G401.6 (cell line): ENCODE data around the gene CACNA2D4.

Experiments used
- FAIRE-seq: peaks from 2 replicates; lab custom pipeline; 2012; peaks lifted over from hg19 to GRCh38; lab: Jason Lieb, UNC

CACNA2D4 gene

DNA sequence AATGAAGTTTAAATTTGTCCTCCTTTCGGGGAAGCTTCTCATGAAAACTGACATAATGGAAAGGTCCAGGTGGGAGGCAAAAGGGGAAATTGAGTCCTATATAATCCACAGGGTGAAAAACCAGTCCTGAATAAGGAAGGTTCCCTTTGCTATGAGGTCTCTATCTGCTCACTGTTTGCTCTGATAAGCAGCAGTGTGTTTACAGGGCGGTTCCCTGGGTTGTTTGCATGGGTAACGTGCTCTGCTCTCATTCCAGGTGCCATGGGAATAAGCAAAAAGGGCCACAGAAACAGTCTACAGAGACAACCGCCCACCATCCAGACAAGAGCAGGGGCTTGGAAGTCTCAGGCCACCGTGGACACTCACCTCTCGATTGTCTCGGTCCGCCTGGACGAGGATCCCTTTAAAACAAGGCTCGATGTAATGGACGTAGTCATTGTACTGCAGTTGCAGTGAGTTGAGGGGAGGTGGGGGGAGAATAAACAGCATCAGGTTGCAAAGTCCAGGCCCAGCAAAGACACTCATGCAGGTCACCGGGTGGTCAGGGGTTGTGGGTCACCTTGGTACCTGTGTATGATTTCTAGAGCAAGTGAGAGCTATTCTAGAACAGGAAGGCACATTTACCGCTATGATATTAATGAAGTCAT lies 32.7 kb downstream of the CACNA2D4 start:
- FAIRE-seq: no peak

DNA sequence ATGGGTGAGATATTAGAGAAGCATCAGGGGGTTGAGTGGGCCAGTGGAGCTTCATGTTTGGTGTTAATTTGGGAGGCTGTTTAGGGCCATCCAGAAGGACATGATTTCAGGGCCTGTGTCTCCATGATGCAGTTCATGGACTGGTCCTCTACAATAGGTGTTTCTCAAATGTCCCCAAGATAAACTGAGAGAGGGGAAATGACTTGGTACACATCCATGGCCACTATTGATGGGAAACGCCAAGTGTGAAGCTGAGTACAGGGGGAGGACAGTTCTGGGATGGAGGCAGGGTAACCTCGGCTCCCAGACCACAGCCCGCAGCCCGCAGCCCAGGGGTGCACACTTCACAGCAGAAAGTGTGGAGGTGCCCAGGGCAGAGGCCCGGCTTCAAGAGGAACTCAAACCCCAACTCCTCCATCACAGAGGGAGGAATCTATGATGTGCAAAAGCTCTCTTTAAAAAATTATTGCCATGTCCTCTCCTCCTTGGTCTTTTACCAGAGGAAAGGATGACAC lies 33.3 kb downstream of the CACNA2D4 start:
- FAIRE-seq: no peak

DNA sequence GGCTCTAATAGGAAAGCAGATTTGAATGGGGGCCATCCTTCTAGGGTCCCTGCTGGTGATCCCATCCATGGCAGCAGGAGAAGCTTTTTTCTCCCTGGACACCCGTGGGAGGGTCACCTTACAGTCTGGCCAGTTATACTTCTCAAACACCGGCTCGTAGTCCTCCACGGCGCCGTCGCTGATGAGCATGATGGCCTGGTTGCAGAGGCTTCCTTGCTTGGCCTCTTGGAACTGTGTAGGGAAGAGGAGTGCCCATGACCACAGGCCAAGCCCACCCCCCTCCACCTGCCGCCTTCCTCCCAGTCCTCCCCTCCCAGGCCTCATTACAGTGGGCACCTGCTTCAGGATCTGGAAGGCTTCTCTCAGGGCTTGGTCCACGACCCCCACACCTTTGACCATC lies 33.8 kb downstream of the CACNA2D4 start:
- FAIRE-seq: no peak

DNA sequence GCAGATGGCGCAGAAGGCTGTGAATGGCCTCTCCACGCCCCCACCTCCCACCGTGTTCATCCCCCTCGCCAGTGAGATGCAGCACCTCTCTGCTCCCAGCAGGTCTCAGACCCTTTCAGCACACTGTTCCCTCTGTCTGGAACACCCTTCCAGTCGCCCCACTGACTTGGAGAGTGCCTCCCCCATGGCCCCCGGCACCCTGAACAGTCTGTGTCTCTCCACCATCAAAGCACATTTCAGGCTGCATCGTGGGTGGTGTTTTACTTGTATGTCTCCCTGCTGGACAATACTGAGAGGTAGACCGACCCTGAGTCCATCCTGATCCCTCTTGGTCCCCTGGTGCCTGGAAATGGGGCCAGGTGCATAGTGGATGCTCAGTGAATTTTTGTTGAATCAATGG lies 34.9 kb downstream of the CACNA2D4 start:
- FAIRE-seq: no peak

DNA sequence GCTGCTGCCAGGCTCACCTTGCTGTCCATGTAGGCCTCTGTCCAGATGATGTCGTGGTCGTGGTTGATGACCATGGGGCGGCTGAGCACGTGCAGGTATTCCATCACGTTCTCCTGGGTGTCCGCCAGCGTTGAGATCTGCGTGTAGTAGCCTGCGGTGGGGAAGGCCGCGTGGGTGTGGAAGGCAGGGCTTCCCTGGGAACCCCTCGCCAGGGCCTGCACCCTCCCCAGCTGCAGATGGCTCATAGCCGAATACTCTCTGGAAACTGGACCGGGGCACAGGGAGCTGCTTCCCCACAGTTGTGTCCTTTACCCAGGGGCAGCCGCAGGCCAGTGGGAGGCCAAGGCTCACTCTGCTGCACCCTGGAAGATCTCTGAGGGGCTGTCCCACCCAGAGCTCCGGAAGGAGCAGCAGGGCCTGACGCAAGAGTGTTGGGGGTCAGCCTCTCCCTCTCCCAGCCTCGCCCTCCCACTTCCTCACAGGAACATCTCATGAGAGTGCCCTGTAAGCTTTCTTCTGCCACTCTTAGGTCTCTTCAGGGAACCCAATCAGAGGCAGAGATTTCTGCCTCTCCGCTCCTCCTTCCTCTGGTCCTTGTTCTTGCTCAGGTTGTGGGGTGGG lies 35.5 kb downstream of the CACNA2D4 start:
- FAIRE-seq: no peak

DNA sequence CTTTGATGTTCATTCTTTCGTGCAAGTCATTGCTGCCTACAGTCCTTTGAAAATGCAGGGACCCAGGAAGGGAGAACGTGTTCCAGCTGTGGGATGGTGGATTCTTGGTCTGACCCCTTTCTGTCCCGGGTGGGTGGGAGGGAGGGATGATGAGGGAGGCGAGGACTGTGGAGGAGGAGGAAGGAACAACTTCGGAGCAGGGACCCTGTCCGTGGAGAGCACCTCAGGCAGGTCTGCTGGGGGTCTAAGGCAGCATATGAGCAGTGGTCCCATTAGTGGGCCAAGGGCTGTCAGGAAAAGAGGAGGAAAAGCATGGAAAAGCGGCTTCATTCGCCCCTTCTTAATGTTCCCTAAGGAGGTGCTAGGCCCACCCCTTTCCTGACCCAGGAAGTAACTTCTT lies 36.0 kb downstream of the CACNA2D4 start:
- no peak for FAIRE-seq

DNA sequence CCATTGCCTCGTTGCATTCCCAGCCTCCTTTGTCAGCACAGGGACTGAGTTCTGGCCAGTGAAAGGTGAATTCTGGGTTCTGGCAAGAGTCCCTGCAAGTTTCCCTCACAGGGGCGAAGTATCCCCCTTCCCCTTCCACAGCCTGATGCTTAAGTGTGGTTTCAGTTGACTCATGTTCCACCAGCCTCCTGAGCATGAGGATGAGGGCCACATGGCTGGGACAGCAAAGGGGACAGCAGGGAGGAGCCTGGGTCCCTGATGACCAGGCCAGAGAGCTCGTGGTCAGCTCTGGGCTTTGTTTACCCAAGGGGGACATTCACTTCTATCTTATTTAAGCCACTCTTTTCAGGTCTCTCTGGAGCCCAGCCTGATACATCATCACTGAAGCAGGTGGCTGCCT lies 36.5 kb downstream of the CACNA2D4 start:
- FAIRE-seq: no peak

DNA sequence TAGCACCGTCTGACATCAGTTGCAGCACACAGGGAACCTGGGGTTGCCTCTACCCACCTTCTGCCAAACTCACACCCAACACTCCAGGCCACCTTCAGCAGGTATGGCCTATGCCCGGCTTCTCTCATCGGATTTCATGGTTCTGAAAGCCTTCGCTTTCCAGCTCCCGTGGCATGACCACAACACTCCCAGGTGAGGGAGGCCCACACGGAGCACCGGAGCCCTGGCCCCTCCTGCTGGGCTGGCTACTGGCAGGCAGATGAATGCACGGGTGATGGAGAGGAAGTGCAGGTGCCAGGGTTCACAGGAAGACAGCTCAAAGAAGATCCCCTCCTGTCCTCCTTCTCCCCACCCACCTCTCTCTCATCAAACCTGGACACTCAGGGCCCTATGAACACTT lies 37.2 kb downstream of the CACNA2D4 start:
- no peak for FAIRE-seq

DNA sequence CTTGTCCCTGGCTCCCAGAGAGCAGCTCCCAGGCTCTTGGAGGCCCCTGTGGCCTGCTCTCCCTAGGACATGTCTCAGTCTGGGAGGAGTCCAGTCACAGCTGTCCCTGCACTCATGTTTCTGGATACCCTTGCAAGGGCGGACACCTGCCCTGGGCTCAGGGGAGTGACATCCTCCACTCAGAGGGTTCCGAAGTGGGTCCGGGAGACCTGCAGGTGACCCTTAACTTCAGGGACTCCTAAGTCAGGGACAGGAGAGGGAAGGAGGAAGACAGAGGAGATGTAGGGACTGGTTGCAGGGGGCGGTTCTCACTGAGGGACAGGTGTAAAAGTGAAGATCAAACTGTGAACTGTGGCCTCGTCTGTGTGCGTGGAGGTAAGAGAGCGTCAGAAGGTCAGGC lies 37.6 kb downstream of the CACNA2D4 start:
- no peak for FAIRE-seq

DNA sequence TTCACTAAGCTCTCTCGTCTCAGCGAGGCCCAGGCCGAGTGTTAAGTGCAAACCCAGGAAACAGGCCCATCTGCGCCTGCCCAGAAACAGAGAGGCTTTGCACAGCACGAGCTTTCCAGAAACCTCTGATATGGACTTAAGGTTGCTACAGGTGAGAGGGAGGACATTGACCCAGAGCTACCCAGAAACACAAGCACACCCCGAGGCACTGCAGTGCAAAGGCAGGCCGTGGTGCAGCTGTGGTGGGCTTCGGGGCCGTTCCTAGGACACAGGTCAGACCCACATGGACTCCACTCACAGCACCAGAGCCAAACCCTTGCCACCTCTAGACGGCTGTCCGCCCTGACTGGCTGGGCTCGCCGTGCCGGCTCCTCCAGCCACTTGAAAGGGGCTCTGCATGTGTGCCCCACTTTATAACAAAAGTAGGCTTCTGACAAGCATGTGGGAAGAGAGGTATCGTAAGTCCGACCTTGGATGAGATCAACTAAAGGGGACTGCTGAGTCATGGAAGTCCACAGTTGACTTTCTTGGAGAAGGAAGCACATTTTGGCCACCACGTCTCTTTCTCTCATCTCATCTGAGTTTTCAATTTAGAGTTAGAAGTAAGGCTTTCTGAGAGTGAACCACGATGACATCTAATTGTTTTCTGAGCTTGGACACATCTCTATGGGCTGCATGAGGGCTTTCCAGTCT lies 38.2 kb downstream of the CACNA2D4 start:
- no peak for FAIRE-seq

DNA sequence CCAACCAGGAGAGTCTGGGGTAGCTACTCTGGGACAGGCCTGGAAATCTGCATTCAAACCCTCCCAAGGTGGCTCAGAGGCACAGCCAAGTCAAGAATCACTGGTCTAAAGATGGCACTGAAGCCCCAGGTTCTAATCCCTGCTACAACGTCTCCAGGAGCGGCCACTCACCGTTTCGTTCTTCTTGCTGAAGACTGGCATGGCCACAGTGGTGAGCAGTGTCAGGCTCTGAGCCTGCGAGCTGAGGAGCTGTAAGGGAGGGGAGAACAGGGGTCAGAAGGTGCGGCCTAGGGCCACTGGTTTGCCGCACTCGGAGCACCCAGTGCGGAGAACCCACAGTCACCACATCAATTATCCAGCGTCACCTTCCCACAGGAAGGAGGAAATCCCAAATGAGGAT lies 38.8 kb downstream of the CACNA2D4 start:
- FAIRE-seq: no peak

DNA sequence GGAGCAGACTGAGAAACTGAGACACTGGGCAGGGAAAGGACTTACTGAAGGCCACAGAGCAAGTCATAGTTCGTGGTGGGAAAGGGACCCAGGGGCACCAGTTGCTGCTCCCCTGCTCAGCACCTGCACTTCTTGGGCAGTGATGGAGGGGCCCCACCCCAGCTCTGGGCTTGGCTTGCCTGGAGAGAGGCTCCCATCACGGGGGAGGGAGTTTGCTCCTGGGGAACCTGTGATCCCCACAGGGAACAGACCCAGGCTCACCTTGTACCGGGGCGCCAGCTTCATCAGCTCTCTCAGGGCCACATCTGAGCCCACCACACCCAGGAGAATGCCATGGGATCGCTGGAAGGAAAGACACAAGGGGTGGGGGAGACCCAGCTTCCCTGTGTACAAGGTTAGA lies 39.8 kb downstream of the CACNA2D4 start:
- FAIRE-seq: no peak

DNA sequence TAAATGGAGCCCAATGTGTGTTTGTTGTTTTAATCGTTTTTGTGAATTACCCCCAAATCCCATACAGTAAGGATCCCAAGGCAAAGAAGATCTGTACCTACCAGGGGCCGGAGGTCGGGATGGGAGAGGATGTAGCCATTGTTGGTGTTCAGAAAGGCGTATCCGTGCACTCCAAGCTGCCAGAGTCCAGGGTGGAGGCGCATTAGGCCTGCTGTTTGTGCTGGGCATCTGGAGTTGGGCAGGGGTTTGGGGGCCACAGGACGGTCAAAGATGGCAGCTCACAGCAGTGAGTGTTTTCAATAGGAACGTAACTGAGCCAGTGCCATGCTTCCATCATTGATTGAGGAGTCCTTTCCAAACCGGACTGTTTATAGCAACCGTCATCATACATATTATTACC lies 40.2 kb downstream of the CACNA2D4 start:
- FAIRE-seq: no peak

DNA sequence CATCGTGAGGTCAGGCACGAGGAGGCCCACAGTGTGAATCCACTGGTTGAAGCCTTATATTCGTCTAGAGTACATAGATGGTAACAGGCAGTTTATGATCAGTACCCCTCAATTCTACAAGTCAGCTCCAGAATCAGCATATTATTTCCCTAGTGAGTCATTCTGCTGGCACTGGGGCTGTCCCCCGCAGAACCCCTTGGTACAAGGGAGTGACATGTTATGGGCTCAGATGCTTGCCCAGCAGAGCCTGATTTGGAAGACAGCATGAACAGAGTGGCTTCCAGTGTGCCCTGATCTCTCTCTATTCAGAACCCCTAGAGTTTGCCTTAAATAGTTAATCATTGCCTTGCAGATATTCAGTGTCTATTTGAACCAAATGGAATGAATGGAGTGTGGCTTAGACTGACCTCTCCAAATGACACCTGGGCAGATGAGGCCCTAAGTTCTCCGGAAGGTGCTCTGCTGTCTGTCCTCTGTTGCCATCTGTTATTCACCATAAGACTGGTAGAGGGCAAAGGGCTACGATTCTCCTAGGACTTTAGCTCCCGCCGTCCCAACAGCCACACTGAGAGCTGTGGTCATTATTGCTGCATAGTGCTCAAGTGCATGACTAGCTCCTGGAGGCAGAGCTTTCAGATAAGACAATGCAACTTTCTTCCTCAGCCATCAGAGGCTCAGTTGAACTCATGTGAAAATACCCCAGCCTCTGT lies 41.1 kb downstream of the CACNA2D4 start:
- FAIRE-seq: no peak

DNA sequence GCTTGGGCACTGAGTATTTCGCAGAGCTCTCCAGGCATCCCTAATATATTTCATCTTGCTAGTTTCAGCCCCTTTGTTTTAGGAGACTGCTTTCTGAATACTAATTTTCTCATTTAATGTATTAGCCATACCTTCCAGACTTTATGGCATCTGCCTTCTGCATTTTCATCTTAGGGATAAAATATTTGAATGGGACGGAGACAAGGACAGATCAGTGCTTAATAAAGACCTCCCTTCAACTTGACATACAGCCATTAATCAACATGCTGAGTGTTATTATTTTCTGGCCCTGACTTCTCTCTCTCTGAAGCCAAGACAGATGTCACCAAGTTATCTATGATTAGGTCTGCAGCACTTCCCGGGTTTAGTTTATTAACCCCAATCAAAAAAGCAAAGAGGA lies 42.4 kb downstream of the CACNA2D4 start:
- FAIRE-seq: no peak

DNA sequence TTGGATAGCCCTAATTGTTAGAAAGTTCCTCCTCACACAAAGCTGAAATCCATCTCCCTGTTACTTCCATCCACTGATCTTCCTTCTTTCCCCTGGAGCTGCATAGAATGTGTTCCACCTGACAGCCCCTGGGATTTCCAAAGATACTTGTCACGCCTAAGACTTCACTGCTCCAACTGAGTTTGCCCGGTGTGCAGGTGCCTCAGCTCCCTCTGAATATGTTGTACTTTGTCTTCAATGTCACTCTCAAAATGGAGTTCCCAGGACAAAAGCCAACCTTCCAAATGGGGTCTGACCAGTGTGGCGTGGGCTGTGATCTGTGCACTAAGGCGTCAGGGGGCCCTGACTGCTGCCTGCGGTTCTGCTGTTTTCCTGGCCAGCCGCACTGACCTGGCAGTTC lies 42.8 kb downstream of the CACNA2D4 start:
- no peak for FAIRE-seq

DNA sequence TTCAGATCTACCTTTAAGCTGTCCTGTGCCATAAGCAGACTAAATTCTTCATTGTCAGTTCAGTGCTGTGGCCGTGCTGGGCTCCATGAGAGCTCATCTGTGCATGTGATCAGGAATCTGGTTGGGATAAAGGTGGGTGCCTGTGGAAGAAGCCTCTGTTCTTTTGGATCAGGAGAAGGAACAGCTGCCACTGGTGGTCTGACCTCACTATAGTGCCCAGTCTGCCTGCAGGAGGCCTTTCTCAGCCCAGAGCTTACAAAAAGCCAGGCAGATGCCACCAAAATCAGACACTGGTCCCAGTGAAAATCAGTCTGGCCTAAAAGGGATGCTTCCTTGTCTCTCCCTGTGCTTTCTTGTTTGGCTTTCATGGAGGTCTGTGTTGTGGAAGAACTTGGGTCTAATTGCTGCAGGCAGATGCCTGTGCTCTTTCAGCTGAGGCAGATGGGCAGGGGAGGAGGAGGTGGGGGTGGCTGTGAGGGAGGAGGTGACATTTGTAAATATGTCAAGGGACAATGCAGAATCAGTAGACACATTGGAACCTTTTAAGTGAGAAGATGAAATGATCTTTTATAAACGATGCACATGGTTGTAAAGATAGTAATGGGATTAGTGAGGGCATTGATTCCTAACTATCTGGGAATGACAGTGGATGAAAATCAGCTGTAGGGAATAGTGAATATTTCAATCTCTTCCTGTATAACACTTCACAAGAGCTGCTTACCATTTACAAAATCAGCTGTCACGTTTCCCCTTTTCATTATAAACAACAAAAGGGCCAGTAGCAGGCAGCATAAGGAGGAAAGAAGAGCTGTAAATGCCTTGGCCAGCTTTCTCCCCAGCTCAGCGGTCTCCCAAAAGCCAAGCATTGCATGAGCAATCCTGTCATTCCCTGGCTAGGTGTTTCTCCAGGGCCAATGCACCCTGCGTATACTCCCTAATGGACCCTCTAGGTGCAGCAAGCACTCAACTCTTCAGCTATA lies 44.6 kb downstream of the CACNA2D4 start:
- no peak for FAIRE-seq

DNA sequence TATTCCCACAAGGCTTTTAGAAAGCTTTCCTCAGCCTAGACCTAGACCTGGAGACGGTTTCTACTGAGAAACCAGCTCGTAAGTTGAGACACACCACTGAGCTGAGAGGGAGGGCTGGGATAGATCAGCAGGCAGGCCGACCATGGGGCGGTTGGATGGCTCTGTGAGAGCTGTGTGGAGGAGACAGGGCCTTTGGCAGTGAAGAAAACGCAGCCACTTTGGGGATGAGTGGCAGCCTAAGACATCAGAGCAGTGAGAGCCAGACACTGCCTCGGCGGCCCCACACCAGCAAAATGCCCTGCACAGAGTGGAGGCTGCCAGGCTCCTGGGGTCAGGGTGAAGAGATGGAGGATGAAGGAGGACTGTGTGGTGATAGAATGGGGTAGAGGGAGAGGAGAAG lies 46.0 kb downstream of the CACNA2D4 start:
- FAIRE-seq: no peak

DNA sequence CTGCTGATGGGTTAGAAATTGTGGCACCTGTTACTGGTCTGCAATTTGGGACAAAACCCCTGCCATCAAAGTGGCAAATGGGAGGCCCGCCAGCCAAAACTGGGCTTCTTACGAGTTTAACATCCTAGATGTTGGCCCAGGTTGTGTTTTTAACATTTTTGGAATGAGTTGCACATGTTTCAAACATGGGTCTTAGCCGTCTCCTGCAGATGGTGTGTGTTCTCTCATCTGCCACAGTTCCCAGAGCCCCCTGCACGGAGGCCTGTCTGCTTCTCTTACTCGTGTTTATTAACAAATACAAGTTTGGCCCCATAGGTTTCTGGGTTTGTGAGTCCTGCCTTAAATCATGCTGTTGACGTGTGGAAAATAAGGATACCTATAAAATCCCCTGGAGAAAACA lies 46.5 kb downstream of the CACNA2D4 start:
- FAIRE-seq: no peak

DNA sequence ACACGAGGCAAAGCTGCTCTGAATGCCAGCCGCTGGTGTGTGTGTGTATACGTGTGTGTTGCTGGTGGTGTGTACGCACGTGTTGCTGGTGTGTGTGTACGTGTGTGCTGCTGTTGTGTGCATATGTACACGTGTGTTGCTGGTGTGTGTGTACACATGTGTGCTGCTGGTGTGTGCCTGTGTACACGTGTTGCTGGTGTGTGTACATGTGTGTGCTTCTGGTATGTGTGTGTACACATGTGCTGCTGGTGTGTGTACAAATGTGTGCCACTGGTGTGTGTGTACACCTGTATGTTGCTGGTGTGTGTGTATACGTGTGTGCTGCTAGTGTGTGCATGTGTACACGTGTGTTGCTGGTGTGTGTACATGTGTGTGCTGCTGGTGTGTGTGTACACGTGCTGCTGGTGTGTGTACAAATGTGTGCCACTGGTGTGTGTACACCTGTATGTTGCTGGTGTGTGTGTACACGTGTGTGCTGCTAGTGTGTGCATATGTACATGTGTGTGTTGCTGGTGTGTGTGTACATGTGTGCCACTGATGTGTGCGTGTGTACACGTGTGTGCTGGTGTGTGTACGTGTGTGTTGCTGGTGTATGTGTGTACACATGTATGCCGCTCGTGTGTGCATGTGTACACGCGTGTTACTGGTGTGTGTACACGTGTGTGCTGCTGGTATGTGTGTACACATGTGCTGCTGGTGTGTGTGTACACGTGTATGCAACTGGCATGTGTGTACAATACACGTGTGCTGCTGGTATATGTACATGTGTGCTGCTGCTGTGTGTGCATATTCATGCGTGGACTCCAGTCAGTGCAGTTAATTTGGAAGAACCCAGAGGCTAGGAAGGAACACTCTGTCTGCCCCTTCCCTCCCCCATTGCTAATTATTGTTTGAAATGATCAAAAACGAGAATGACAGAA lies 47.2 kb downstream of the CACNA2D4 start:
- FAIRE-seq: no peak

DNA sequence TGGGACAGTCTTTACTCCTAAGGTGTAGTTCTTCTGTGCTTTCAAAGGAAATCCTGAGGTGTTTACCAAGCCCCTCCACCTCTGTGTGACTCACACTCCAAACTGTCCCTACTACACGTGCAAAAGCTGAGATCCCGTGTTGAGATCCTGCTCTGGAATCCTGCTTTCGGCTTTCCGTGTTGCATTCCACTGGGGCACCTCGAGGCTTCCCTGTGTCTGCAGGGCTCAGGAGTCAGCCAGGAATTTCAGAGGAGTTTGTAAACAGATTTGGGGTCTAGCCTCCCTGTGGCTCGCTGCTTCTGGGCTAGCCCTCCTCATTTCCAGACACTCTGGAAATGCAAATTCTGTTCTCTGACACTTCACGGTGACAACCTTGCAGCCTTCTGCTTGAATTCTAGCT lies 48.4 kb downstream of the CACNA2D4 start:
- no peak for FAIRE-seq
